ENCODE results near the gene DYRK4. TPM values are rescaled to one million over a fixed set of nuclear protein-coding genes. Genes with fewer than 3 reads are reported as not detected.
A peak's percentile ranks its signal among the peaks of the same experiment; 100 is the strongest.

Gene DYRK4
- total RNA-seq, 1 experiment from 2014 or later = 23.7 TPM

GRCh38 chr12:4539167-4539870 is 22.7 kb upstream of the DYRK4 start:
- no peak for DNase-seq (ENCODE audit: low spot score)
- TF ChIP-seq, protein P1, sequence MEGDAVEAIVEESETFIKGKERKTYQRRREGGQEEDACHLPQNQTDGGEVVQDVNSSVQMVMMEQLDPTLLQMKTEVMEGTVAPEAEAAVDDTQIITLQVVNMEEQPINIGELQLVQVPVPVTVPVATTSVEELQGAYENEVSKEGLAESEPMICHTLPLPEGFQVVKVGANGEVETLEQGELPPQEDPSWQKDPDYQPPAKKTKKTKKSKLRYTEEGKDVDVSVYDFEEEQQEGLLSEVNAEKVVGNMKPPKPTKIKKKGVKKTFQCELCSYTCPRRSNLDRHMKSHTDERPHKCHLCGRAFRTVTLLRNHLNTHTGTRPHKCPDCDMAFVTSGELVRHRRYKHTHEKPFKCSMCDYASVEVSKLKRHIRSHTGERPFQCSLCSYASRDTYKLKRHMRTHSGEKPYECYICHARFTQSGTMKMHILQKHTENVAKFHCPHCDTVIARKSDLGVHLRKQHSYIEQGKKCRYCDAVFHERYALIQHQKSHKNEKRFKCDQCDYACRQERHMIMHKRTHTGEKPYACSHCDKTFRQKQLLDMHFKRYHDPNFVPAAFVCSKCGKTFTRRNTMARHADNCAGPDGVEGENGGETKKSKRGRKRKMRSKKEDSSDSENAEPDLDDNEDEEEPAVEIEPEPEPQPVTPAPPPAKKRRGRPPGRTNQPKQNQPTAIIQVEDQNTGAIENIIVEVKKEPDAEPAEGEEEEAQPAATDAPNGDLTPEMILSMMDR (conservative IDR thresholded peaks at IDR 0.05; ENCODE audit: low read depth, low read length) = no peak
- TF ChIP-seq EZH2 (IDR thresholded peaks at IDR 0.05; ENCODE audit: borderline replicate concordance, low read depth, low read length, poor library complexity, severe bottlenecking) = no peak
- no peaks in the 10 kb centered on the region for H3K9me3 ChIP-seq (ENCODE audit: low read depth, low read length, poor library complexity, severe bottlenecking)
- H3K27me3 ChIP-seq (replicated peaks; ENCODE audit: insufficient read depth, low read depth, low read length, poor library complexity) = no peaks in the 10 kb centered on the region
- CTCF ChIA-PET = no interaction called here
- peak overlapping the region; percentile 88 for H3K4me3 ChIP-seq (ENCODE audit: low read depth, low read length, poor library complexity, severe bottlenecking)
- intact Hi-C loops (cut with micrococcal nuclease; ENCODE audit: unreplicated experiment) = no loop called here
- H3K27ac ChIP-seq (ENCODE audit: low read depth, low read length, poor library complexity, severe bottlenecking) = peak overlapping the region; percentile 98
- POLR2A ChIA-PET (ENCODE audit: low non-redundant PET) = no interaction called here
- TSS peak; percentile 81 for BruUV-seq (replicated peaks)
- peaks cover 15% of the 10 kb centered on the region for H3K4me1 ChIP-seq (ENCODE audit: insufficient read depth, low read length, poor library complexity, severe bottlenecking)
- peaks cover 25% of the 10 kb centered on the region for H3K36me3 ChIP-seq (ENCODE audit: insufficient read depth, low read length, poor library complexity, severe bottlenecking)

GRCh38 chr12:4540170-4540569 is 21.8 kb upstream of the DYRK4 start:
- Histone ChIP-seq H3K9me3 (ENCODE audit: low read depth, low read length, poor library complexity, severe bottlenecking) (no peaks in the 10 kb centered on the region), H3K27ac (ENCODE audit: low read depth, low read length, poor library complexity, severe bottlenecking) (peak overlapping the region; percentile 98), H3K4me3 (ENCODE audit: low read depth, low read length, poor library complexity, severe bottlenecking) (peak overlapping the region; percentile 88), H3K27me3 (replicated peaks; ENCODE audit: insufficient read depth, low read depth, low read length, poor library complexity) (no peaks in the 10 kb centered on the region), H3K36me3 (ENCODE audit: insufficient read depth, low read length, poor library complexity, severe bottlenecking) (peaks cover 33% of the 10 kb centered on the region), H3K4me1 (ENCODE audit: insufficient read depth, low read length, poor library complexity, severe bottlenecking) (peaks cover 15% of the 10 kb centered on the region)
- TF ChIP-seq, protein P1 (conservative IDR thresholded peaks at IDR 0.05; ENCODE audit: low read depth, low read length) = no peak
- TF ChIP-seq EZH2 (IDR thresholded peaks at IDR 0.05; ENCODE audit: borderline replicate concordance, low read depth, low read length, poor library complexity, severe bottlenecking) = no peak
- no peak for DNase-seq (ENCODE audit: low spot score)
- BruUV-seq (replicated peaks) = no TSS peak
- intact Hi-C loops (cut with micrococcal nuclease; ENCODE audit: unreplicated experiment) = no loop called here
- ChIA-PET CTCF (no interaction called here), POLR2A (ENCODE audit: low non-redundant PET) (no interaction called here)

GRCh38 chr12:4540638-4541037 is 21.4 kb upstream of the DYRK4 start:
- H3K4me3 ChIP-seq (ENCODE audit: low read depth, low read length, poor library complexity, severe bottlenecking) = peak overlapping the region; percentile 88
- no peaks in the 10 kb centered on the region for H3K9me3 ChIP-seq (ENCODE audit: low read depth, low read length, poor library complexity, severe bottlenecking)
- intact Hi-C loops (cut with micrococcal nuclease; ENCODE audit: unreplicated experiment) = no loop called here
- no peak for TF ChIP-seq EZH2 (IDR thresholded peaks at IDR 0.05; ENCODE audit: borderline replicate concordance, low read depth, low read length, poor library complexity, severe bottlenecking)
- TF ChIP-seq, protein P1 (conservative IDR thresholded peaks at IDR 0.05; ENCODE audit: low read depth, low read length) = no peak
- H3K27ac ChIP-seq (ENCODE audit: low read depth, low read length, poor library complexity, severe bottlenecking) = no peak overlapping the region
- BruUV-seq (replicated peaks) = no TSS peak
- CTCF ChIA-PET = no interaction called here
- H3K4me1 ChIP-seq (ENCODE audit: insufficient read depth, low read length, poor library complexity, severe bottlenecking) = peaks cover 15% of the 10 kb centered on the region
- DNase-seq (ENCODE audit: low spot score) = no peak
- POLR2A ChIA-PET (ENCODE audit: low non-redundant PET) = no interaction called here
- no peaks in the 10 kb centered on the region for H3K27me3 ChIP-seq (replicated peaks; ENCODE audit: insufficient read depth, low read depth, low read length, poor library complexity)
- H3K36me3 ChIP-seq (ENCODE audit: insufficient read depth, low read length, poor library complexity, severe bottlenecking) = peaks cover 38% of the 10 kb centered on the region
